Panc1 (cell line): ENCODE data around the gene CGNL1.

Experiments
- POLR2AphosphoS5 ChIP-seq: IDR thresholded peaks from 2 replicates; pipeline ENCODE4 v1.6.1; 2012; ENCODE audit warnings: mild to moderate bottlenecking, low read depth, low read length, moderate library complexity
- REST ChIP-seq, 2 experiments: IDR thresholded peaks; 2 replicates each; pipeline ENCODE4 v1.6.1; 2011 to 2012; ENCODE audit warnings: low read depth in 2 of 2, control low read depth in 1 of 2, low read length in 1 of 2, mild to moderate bottlenecking in 1 of 2, moderate library complexity in 1 of 2; ENCODE audit not compliant: insufficient read depth in 1 of 2
- SIN3A ChIP-seq: IDR thresholded peaks from 2 replicates; pipeline ENCODE4 v1.6.1; 2012; ENCODE audit warnings: low read depth, mild to moderate bottlenecking, low read length, moderate library complexity, borderline replicate concordance; ENCODE audit not compliant: insufficient read depth
- TF ChIP-seq, protein P1 (sequence below): fragments of 450-650 bp; IDR thresholded peaks from 2 replicates; pipeline ENCODE4 v1.5.1; 2017; ENCODE audit warnings: mild to moderate bottlenecking

DNA sequence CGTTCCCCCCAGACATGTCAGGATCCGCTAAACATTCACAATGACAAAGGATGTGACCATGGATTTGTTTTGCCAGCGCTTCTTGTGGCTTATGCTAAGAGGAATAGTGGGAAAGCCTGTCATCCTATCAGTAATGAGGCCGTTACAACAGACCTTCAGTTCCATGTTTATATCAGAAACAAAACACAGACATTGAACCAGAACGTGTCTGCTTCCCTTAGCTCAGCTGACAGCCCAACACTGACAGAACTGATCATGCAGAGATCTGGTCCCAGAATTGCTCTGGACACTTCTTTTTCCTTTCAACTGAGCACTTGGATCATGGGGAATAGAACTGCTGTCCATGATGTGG lies 157.1 kb downstream of the CGNL1 start:
- TF ChIP-seq, protein P1, sequence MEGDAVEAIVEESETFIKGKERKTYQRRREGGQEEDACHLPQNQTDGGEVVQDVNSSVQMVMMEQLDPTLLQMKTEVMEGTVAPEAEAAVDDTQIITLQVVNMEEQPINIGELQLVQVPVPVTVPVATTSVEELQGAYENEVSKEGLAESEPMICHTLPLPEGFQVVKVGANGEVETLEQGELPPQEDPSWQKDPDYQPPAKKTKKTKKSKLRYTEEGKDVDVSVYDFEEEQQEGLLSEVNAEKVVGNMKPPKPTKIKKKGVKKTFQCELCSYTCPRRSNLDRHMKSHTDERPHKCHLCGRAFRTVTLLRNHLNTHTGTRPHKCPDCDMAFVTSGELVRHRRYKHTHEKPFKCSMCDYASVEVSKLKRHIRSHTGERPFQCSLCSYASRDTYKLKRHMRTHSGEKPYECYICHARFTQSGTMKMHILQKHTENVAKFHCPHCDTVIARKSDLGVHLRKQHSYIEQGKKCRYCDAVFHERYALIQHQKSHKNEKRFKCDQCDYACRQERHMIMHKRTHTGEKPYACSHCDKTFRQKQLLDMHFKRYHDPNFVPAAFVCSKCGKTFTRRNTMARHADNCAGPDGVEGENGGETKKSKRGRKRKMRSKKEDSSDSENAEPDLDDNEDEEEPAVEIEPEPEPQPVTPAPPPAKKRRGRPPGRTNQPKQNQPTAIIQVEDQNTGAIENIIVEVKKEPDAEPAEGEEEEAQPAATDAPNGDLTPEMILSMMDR, result no peak
- no peak for TF ChIP-seq REST (IDR thresholded peaks at IDR 0.05; ENCODE audit: insufficient read depth in 1 of 2, low read depth in 2 of 2, low read length in 1 of 2)
- no peak for TF ChIP-seq SIN3A
- TF ChIP-seq POLR2AphosphoS5, result no peak
